ENCODE data around the gene DPY19L1. TPM values are rescaled to one million over a fixed set of nuclear protein-coding genes. Genes with fewer than 3 reads are reported as not detected.
"Not testable (repeated sequence)": the region's sequence is repeated elsewhere in the genome, so short reads cannot be mapped to it uniquely, and the experiment has no call there.

DPY19L1 gene
- total and polyA plus RNA-seq, 12 donors, result 4.9 to 119 (median 25.2) TPM

DNA sequence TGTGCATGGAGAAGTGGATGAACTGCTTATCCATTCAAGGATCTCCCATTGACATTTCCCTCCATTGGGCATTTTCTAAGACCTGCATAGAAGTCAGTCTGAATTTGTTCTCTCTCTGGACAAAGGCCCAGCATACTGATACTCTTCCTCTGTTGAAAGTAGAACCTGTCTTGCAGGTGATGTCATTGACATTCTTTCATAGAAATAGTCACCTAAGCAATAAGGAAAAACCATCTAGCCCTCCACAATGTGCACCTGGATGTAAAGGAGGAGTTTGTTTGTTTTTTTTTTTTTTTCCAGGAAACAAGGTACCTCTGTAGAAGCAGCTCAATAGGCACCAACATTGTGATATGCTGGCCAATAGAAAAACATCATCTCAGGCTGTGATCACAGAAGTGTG, 150.4 kb downstream of the DPY19L1 start:
- Histone ChIP-seq H3K27me3 (no peaks in the 10 kb centered on the region), H3K4me3 (no peak overlapping the region), H3K4me1 (replicated peaks in 1 of 2) (no peaks in the 10 kb centered on the region), H3K9me3 (replicated peaks in 1 of 3) (peaks cover 0 to 7% (median 0%) of the 10 kb centered on the region in 3 donors), H3K27ac (no peak overlapping the region), H3K36me3 (replicated peaks in 1 of 2) (no peaks in the 10 kb centered on the region)
- intact Hi-C loops (cut with DNase I), result no loop called here
- no peak for DNase-seq
- no peak for TF ChIP-seq POLR2A (IDR thresholded peaks at IDR 0.05)
- TF ChIP-seq, protein P1, sequence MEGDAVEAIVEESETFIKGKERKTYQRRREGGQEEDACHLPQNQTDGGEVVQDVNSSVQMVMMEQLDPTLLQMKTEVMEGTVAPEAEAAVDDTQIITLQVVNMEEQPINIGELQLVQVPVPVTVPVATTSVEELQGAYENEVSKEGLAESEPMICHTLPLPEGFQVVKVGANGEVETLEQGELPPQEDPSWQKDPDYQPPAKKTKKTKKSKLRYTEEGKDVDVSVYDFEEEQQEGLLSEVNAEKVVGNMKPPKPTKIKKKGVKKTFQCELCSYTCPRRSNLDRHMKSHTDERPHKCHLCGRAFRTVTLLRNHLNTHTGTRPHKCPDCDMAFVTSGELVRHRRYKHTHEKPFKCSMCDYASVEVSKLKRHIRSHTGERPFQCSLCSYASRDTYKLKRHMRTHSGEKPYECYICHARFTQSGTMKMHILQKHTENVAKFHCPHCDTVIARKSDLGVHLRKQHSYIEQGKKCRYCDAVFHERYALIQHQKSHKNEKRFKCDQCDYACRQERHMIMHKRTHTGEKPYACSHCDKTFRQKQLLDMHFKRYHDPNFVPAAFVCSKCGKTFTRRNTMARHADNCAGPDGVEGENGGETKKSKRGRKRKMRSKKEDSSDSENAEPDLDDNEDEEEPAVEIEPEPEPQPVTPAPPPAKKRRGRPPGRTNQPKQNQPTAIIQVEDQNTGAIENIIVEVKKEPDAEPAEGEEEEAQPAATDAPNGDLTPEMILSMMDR (IDR thresholded peaks at IDR 0.05), result no peak

DNA sequence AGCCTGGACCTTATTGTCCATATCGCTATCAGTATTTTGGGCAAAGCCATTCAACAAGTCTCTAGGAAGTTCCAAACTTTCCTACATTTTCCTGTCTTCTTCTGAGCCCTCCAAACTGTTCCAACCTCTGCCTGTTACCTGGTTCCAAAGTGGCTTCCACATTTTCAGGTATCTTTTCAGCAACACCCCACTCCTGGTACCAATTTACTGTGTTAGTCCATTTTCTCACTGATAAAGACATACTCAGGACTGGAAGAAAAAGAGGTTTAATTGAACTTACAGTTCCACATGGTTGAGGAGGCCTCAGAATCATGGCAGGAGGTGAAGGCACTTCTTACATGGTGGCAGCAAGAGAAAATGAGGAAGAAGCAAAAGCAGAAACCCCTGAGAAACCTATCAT, 153.4 kb downstream of the DPY19L1 start:
- H3K4me3 ChIP-seq; intact Hi-C loops (cut with DNase I); DNase-seq; H3K36me3 ChIP-seq (replicated peaks in 1 of 2); H3K4me1 ChIP-seq (replicated peaks in 1 of 2); H3K9me3 ChIP-seq (replicated peaks in 1 of 3); H3K27ac ChIP-seq; H3K27me3 ChIP-seq: not testable (repeated sequence)
- WGBS, 4 donors, result 92 to 96% (median 94%) methylated on average over 1 of the region's 1 CpG

DNA sequence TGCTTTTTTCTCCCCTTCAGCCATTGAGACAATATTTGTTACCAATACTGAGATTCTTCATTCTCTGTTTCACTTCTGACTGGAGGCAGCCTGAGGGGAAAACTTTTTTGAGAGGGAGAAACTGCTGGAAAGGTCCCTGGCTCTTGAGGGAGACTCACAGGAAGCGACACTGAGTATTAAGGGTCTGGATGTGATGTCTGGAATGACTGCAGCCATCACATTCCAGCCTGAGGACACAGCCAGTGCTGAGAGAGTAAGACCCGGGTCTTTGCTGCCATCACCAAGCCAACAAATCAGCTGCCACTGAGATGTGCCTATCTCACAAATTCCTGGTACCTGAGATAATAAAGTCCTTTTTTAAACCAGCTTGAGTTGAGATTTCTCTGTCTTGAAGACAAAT, 157.4 kb downstream of the DPY19L1 start:
- intact Hi-C loops (cut with DNase I), result no loop called here
- 69 to 81% (median 74%) methylated on average over 2 of the region's 2 CpGs for WGBS, 4 donors
- H3K27ac ChIP-seq, result no peak overlapping the region
- H3K36me3 ChIP-seq (replicated peaks in 1 of 2), result no peaks in the 10 kb centered on the region
- DNase-seq, result no peak
- H3K27me3 ChIP-seq, result no peaks in the 10 kb centered on the region
- no peak overlapping the region for H3K4me3 ChIP-seq
- H3K4me1 ChIP-seq (replicated peaks in 1 of 2), result no peaks in the 10 kb centered on the region
- H3K9me3 ChIP-seq (replicated peaks in 1 of 3), result peaks cover 0 to 7% (median 0%) of the 10 kb centered on the region in 3 donors
- TF ChIP-seq POLR2A (IDR thresholded peaks at IDR 0.05), result no peak
- TF ChIP-seq, protein P1 (IDR thresholded peaks at IDR 0.05), result no peak

DNA sequence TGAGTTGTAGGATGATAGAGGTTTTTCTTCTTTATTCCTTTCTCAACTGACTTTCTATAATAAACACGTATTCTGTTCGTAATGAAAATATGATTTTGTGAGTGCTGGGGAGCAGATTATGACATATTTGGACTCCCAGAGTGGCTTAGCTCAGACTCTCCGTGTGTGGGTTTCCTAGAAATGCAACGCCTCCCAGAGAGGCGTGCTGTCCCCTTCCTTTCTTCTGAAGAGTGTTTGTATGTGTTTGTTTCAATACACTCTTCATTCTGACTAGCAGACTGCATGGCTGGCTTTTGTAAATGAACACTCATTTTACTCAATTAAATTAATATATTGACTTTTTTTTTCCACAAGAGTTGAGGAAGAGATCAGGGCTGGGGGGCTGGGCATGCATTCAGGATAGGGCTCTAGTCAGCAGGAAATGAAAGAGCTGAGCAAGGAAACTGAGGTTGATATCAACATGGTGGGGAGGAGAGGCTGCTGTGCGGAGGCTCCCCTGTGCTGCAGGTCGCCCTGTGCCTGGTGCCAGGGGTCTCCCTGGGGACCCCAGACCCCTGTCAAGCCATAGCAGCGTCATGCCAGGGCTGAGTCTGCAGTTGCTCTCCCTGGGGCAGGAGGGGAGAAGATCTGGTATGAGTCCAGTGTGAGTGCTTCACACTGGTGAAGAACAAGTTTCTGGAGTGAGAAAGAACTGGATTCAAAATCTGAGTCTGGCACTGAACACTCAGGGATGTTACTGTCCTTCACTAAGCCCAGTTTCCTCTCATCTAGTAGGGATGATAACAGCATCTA, 158.1 kb downstream of the DPY19L1 start:
- H3K4me1 ChIP-seq (replicated peaks in 1 of 2); H3K4me3 ChIP-seq; H3K27me3 ChIP-seq; H3K9me3 ChIP-seq (replicated peaks in 1 of 3); DNase-seq; H3K36me3 ChIP-seq (replicated peaks in 1 of 2); intact Hi-C loops (cut with DNase I); H3K27ac ChIP-seq: not testable (repeated sequence)
- WGBS, 4 donors, result 62 to 80% (median 68%) methylated on average over 7 to 8 of the region's 8 CpGs

MicroRNAs within 50 kb of the gene (microRNA counts, 767-probe panel; counts per million panel counts)
- microRNA hsa-miR-548n, result 0 to 3,413 counts per million in 2 donors

Small RNA genes lying within 50 kb of the gene (microRNA-seq; reads per million reads assigned to microRNA genes)
- 0 to 1.1 (median 0) reads per million in 3 donors for gene MIR548N

Small RNA genes lying within 50 kb of the gene (small RNA-seq; reads per million reads assigned to genes)
- gene MIR548N, result 0 to 0.17 reads per million in 2 donors
- gene RF00322, result 0 reads per million in 2 donors

Other genes with a start within 250 kb of the DPY19L1 start
- 10 to 100 TPM in 2 of 9 donors, 1 to 10 TPM in 3, under 1 TPM in 1, not detected in 3; 0.36 to 13.5 (median 5.6) TPM for gene TBX20, start 216.6 kb upstream of the DPY19L1 start, total RNA-seq
- gene TBX20, start 216.6 kb upstream of the DPY19L1 start, polyA plus RNA-seq, result 1 to 10 TPM in 2 of 3 donors, under 1 TPM in 1; 0.13 to 4.0 (median 1.5) TPM

Data from adrenal gland (tissue), 12 donors.